Adrenal gland (tissue), 5 donors: ENCODE data around the gene GPX5.

Source experiments
- POLR2A ChIP-seq, 2 donors: fragments of 450-650 bp; IDR thresholded peaks; one replicate each; pipeline ENCODE4 v1.6.1; 2017; ENCODE audit warnings: antibody characterized with exemption in 2 of 2, mild to moderate bottlenecking in 2 of 2, moderate library complexity in 1 of 2
- TF ChIP-seq, protein P1 (sequence below), 6 experiments: fragments of 450-650 bp in 4 of 6; fragments of 200-600 bp in 2 of 6; sonication (generic) in 1 of 6; IDR thresholded peaks; 1 replicate in 5 of 6; 2 replicates in 1 of 6; pipeline versions ENCODE4 v1.5.1 to v1.8.0; 2016 to 2021; ENCODE audit warnings: antibody characterized with exemption in 6 of 6, mild to moderate bottlenecking in 2 of 6, moderate library complexity in 1 of 6
- donor health status: DM: no; HTN: no; CAD: no.

GRCh38 chr6:28511628-28512300 is 13.9 kb upstream of the GPX5 start:
- TF ChIP-seq, protein P1, sequence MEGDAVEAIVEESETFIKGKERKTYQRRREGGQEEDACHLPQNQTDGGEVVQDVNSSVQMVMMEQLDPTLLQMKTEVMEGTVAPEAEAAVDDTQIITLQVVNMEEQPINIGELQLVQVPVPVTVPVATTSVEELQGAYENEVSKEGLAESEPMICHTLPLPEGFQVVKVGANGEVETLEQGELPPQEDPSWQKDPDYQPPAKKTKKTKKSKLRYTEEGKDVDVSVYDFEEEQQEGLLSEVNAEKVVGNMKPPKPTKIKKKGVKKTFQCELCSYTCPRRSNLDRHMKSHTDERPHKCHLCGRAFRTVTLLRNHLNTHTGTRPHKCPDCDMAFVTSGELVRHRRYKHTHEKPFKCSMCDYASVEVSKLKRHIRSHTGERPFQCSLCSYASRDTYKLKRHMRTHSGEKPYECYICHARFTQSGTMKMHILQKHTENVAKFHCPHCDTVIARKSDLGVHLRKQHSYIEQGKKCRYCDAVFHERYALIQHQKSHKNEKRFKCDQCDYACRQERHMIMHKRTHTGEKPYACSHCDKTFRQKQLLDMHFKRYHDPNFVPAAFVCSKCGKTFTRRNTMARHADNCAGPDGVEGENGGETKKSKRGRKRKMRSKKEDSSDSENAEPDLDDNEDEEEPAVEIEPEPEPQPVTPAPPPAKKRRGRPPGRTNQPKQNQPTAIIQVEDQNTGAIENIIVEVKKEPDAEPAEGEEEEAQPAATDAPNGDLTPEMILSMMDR (IDR thresholded peaks at IDR 0.05) = no peak
- TF ChIP-seq POLR2A (IDR thresholded peaks at IDR 0.05) = no peak
